AG10803 (cell line): ENCODE data around the gene SLC8A2.

Experiments
- DNase-seq: peaks from one replicate; pipeline ENCODE4 v3.0.0; 2010; ENCODE audit warnings: low read depth
- H3K4me3 ChIP-seq: 2 replicates; pipeline ENCODE4 v1.5.1; 2011; ENCODE audit warnings: mild to moderate bottlenecking, low read length, control low read depth
- CTCF ChIP-seq: conservative IDR thresholded peaks from 2 replicates; pipeline ENCODE4 v1.5.1; 2011; ENCODE audit warnings: mild to moderate bottlenecking, low read length, control low read depth, inconsistent platforms

Gene SLC8A2

GRCh38 chr19:47471733-47472457 lies at the start of gene SLC8A2:
TSS of gene SLC8A2 (minus strand) at chr19:47471893. CDS start at chr19:47466403, 5,490 bp downstream.
- DNase-seq = peak; percentile 73
- H3K4me3 ChIP-seq = no peak within 1 kb of the TSS
- TF ChIP-seq CTCF = no peak

- no peak for DNase-seq
- no peak for TF ChIP-seq CTCF
- no peak overlapping the region for H3K4me3 ChIP-seq
Observed at GRCh38 chr19:47520839-47521238, 49.1 kb upstream of the SLC8A2 start.

GRCh38 chr19:47520343-47520806 lies 48.7 kb upstream of the SLC8A2 start:
- no peak overlapping the region for H3K4me3 ChIP-seq
- DNase-seq = no peak
- no peak for TF ChIP-seq CTCF

GRCh38 chr19:47518854-47519253 lies 47.2 kb upstream of the SLC8A2 start:
- no peak overlapping the region for H3K4me3 ChIP-seq
- DNase-seq = no peak
- no peak for TF ChIP-seq CTCF

- H3K4me3 ChIP-seq = no peak overlapping the region
- TF ChIP-seq CTCF = no peak
- no peak for DNase-seq
Observed at GRCh38 chr19:47518139-47518538, 46.4 kb upstream of the SLC8A2 start.

- peak; percentile 100 for DNase-seq
- TF ChIP-seq CTCF = no peak
- H3K4me3 ChIP-seq = peak within 1 kb of the TSS; percentile 99
Observed at GRCh38 chr19:47514869-47515588, 43.3 kb upstream of the SLC8A2 start, which contains the start of gene NAPA. TSS of gene NAPA (minus strand) at chr19:47515063. CDS start at chr19:47514940, 123 bp downstream.
